ENCODE data around the gene ZNF526. TPM values are rescaled to one million over a fixed set of nuclear protein-coding genes. Genes with fewer than 3 reads are reported as not detected.

Gene ZNF526
- total RNA-seq, 1 experiment from 2014 or later = 13.1 TPM

DNA sequence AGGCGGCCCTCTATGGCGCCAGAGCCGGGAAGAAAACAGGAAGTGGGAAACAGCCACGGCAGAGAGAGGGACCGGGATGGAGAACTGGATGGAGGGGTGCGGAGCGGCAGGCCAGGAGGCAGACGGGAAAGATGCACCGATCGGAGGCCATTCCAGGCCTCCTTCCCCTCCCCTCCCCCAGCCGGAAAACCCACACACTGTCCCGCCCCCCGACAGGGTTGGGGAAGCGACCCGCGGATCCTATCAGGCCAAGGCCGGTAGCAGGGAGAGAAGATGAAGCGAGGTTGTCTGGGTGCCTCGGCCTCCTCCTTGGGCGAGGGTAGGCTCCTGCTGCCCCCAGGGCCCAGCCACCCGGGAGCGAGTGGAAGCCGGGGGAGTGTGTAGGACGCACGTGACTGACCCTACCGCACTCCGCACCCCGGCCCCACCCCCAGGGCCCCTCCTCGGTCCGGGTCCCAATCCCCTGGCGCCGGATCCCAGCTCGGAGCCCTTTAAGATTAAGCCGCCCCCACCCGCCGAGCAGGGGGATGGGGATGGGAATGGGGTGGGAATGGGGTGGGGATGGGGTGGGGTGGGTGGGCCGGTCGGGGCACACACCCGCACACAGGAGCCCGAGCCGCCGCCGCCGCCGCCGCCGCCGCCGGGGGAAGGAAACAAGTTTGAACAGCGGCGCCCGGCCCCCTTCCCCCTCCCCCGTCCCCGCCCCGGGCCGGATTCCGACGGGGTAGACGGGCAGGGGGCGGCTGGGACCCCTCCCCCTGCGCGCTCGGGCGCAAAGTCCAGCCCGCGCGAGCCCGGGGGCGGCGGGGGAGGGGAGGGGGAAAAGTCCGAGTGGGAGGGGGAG, 33.4 kb downstream of the ZNF526 start:
- Histone ChIP-seq H3K27ac (ENCODE audit: low read depth, low read length) (peak overlapping the region; percentile 99), H3K27me3 (ENCODE audit: insufficient read depth, low read length) (no peaks in the 10 kb centered on the region), H3K9ac (ENCODE audit: low read length) (peak overlapping the region; percentile 100), H3K9me2 (ENCODE audit: insufficient read depth) (no peaks in the 10 kb centered on the region), H3K36me3 (ENCODE audit: control insufficient read depth in 1 of 2, insufficient read depth in 2 of 2, low read length in 2 of 2) (peaks cover 0 to 7% of the 10 kb centered on the region in 2 experiments; a peak in 2 of 4 replicates), H3K4me3 (replicated peaks in 1 of 2; ENCODE audit: low read depth in 1 of 2, low read length in 2 of 2) (peak overlapping the region; percentile 94 to 96), H3K79me2 (ENCODE audit: insufficient read depth, low read length) (peaks cover 54% of the 10 kb centered on the region), H3K4me2 (ENCODE audit: low read length) (peak overlapping the region; percentile 96), H4K20me1 (ENCODE audit: insufficient read depth) (peaks cover 3% of the 10 kb centered on the region; the same call in 1 of the 2 replicates), H3K4me1 (ENCODE audit: control insufficient read depth in 1 of 2, insufficient read depth in 2 of 2, low read length in 2 of 2) (peaks cover 33 to 52% of the 10 kb centered on the region in 2 experiments), H2AFZ (ENCODE audit: low read depth, low read length, poor library complexity, severe bottlenecking) (no peak overlapping the region), H3K9me3 (ENCODE audit: control insufficient read depth in 1 of 2, insufficient read depth in 1 of 2, low read depth in 1 of 2, low read length in 2 of 2) (no peaks in the 10 kb centered on the region)
- BruUV-seq (replicated peaks) = no TSS peak
- TF ChIP-seq ZNF274 (IDR thresholded peaks at IDR 0.05; ENCODE audit: low read depth, low read length) (no peak), YY1 (IDR thresholded peaks at IDR 0.05; ENCODE audit: extremely low read depth, insufficient replicate concordance, low read depth, low read length) (no peak), EZH2 (IDR thresholded peaks at IDR 0.05) (no peak), RAD21 (IDR thresholded peaks at IDR 0.05; ENCODE audit: low read depth) (no peak), POLR2A (IDR thresholded peaks at IDR 0.05; ENCODE audit: borderline replicate concordance, extremely low read depth, insufficient read depth, insufficient read length) (no peak), JUND (IDR thresholded peaks at IDR 0.05) (no peak), EZH2phosphoT487 (IDR thresholded peaks at IDR 0.05; ENCODE audit: borderline replicate concordance) (no peak), FOSL1 (IDR thresholded peaks at IDR 0.05; ENCODE audit: low read depth) (no peak), CEBPB (IDR thresholded peaks at IDR 0.05; ENCODE audit: low read depth) (no peak), EGR1 (IDR thresholded peaks at IDR 0.05; ENCODE audit: low read depth) (no peak), CBX3 (IDR thresholded peaks at IDR 0.05; ENCODE audit: low read depth) (no peak), SRF (IDR thresholded peaks at IDR 0.05; ENCODE audit: low read depth) (no peak), SP1 (IDR thresholded peaks at IDR 0.05; ENCODE audit: low read depth) (no peak), TCF7L2 (IDR thresholded peaks at IDR 0.05; ENCODE audit: borderline replicate concordance, extremely low read depth, insufficient read depth, insufficient read length) (no peak), SIN3A (IDR thresholded peaks at IDR 0.05; ENCODE audit: low read depth) (0 out of 2 replicates have a peak, but pooled peaks have one; percentile 2), POLR2AphosphoS5 (IDR thresholded peaks at IDR 0.05; ENCODE audit: low read depth, low read length) (peak; percentile 24; the same call in 1 of the 2 replicates), ELF1 (IDR thresholded peaks at IDR 0.05; ENCODE audit: borderline replicate concordance, low read depth) (no peak), ZFX (IDR thresholded peaks at IDR 0.05) (peak; percentile 35; the same call in 1 of the 2 replicates)
- TF ChIP-seq, protein P1, sequence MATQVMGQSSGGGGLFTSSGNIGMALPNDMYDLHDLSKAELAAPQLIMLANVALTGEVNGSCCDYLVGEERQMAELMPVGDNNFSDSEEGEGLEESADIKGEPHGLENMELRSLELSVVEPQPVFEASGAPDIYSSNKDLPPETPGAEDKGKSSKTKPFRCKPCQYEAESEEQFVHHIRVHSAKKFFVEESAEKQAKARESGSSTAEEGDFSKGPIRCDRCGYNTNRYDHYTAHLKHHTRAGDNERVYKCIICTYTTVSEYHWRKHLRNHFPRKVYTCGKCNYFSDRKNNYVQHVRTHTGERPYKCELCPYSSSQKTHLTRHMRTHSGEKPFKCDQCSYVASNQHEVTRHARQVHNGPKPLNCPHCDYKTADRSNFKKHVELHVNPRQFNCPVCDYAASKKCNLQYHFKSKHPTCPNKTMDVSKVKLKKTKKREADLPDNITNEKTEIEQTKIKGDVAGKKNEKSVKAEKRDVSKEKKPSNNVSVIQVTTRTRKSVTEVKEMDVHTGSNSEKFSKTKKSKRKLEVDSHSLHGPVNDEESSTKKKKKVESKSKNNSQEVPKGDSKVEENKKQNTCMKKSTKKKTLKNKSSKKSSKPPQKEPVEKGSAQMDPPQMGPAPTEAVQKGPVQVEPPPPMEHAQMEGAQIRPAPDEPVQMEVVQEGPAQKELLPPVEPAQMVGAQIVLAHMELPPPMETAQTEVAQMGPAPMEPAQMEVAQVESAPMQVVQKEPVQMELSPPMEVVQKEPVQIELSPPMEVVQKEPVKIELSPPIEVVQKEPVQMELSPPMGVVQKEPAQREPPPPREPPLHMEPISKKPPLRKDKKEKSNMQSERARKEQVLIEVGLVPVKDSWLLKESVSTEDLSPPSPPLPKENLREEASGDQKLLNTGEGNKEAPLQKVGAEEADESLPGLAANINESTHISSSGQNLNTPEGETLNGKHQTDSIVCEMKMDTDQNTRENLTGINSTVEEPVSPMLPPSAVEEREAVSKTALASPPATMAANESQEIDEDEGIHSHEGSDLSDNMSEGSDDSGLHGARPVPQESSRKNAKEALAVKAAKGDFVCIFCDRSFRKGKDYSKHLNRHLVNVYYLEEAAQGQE (IDR thresholded peaks at IDR 0.05; ENCODE audit: low read depth) = no peak
- TF ChIP-seq, protein P2, sequence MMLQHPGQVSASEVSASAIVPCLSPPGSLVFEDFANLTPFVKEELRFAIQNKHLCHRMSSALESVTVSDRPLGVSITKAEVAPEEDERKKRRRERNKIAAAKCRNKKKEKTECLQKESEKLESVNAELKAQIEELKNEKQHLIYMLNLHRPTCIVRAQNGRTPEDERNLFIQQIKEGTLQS (IDR thresholded peaks at IDR 0.05) = no peak
- TF ChIP-seq, protein P3, sequence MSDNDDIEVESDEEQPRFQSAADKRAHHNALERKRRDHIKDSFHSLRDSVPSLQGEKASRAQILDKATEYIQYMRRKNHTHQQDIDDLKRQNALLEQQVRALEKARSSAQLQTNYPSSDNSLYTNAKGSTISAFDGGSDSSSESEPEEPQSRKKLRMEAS (IDR thresholded peaks at IDR 0.05) = no peak
- TF ChIP-seq, protein P4, sequence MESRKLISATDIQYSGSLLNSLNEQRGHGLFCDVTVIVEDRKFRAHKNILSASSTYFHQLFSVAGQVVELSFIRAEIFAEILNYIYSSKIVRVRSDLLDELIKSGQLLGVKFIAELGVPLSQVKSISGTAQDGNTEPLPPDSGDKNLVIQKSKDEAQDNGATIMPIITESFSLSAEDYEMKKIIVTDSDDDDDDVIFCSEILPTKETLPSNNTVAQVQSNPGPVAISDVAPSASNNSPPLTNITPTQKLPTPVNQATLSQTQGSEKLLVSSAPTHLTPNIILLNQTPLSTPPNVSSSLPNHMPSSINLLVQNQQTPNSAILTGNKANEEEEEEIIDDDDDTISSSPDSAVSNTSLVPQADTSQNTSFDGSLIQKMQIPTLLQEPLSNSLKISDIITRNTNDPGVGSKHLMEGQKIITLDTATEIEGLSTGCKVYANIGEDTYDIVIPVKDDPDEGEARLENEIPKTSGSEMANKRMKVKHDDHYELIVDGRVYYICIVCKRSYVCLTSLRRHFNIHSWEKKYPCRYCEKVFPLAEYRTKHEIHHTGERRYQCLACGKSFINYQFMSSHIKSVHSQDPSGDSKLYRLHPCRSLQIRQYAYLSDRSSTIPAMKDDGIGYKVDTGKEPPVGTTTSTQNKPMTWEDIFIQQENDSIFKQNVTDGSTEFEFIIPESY (IDR thresholded peaks at IDR 0.05; ENCODE audit: extremely low read depth, insufficient replicate concordance, low read length) = no peak
- CTCF ChIA-PET = no interaction called here
- ATAC-seq (peak; percentile 41), DNase-seq (ENCODE audit: low read depth, low spot score) (no peak)
- intact Hi-C loops (cut with micrococcal nuclease) = no loop called here
- RAD21 ChIA-PET (ENCODE audit: low non-redundant PET in 1 of 2, low total read pairs in 2 of 2, uncharacterized antibody in 2 of 2, unreplicated experiment in 2 of 2) = no interaction called here
- POLR2A ChIA-PET = interaction anchor here (0.6 to 1.0 kb wide), 2 partner anchors 11 to 49 kb away, joined by 3 to 8 read pairs; partner anchors contain the start of genes GSK3A and PAFAH1B3
